IPS-18a (cell line): ENCODE results near the gene TOMM22.
A peak's percentile ranks its signal among the peaks of the same experiment; 100 is the strongest.
"Not testable (repeated sequence)": the region's sequence is repeated elsewhere in the genome, so short reads cannot be mapped to it uniquely, and the experiment has no call there.

Experiments used
- H3K27ac ChIP-seq: one replicate; pipeline ENCODE4 v1.5.1; 2013; ENCODE audit warnings: low read length
- H3K27me3 ChIP-seq: one replicate; pipeline ENCODE4 v1.6.1; 2013; ENCODE audit warnings: mild to moderate bottlenecking, low read length; ENCODE audit not compliant: control insufficient read depth, insufficient read depth
- H3K36me3 ChIP-seq: one replicate; pipeline ENCODE4 v1.6.1; 2013; ENCODE audit warnings: low read depth, low read length; ENCODE audit not compliant: control insufficient read depth
- H3K4me1 ChIP-seq: one replicate; pipeline ENCODE4 v1.6.1; 2013; ENCODE audit warnings: low read depth, low read length; ENCODE audit not compliant: control insufficient read depth
- H3K4me3 ChIP-seq: one replicate; pipeline ENCODE4 v1.5.1; 2013; ENCODE audit warnings: low read length
- H3K9ac ChIP-seq: one replicate; pipeline ENCODE4 v1.6.1; 2013; ENCODE audit warnings: mild to moderate bottlenecking, low read length, moderate library complexity
- H3K9me3 ChIP-seq: one replicate; pipeline ENCODE4 v1.6.1; 2013; ENCODE audit warnings: low read depth, low read length; ENCODE audit not compliant: control insufficient read depth

Gene TOMM22

DNA sequence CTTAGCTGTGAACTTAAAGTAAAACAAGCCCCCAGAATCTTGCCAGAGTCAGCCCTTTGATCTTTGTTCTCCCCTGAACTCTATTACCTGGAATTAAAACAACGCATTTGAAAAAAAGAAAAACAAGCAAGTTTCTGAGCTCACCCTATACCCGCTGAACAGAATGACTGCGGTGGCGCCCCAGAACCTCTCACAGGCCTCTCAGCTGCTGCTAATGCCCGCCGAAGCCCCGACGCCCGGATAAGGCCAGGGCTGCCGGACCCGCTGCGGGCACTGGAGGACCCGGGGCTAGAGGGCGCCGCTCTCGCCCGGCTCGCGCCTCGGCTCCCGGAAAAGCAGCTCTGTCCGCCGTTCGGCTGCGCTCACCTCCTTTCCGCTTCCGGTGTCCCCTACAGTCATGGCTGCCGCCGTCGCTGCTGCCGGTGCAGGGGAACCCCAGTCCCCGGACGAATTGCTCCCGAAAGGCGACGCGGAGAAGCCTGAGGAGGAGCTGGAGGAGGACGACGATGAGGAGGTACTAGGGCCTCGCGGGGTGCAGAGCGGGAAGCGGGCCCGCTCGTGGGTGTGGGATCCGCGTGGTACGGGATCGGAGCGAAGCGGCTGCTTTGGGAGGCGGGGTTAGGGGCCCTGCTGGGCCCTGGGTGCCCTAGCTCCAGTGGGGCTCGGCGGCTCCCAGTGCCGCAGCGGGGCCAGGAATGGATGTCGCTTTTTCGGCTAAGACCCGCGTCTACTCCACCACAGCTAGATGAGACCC is at the start of gene TOMM22:
TOMM22 (plus strand) TSS at position 376 of the 754 bp plus-strand sequence; CDS start at position 398, 22 bp downstream.
- peak within 1 kb of the TSS; percentile 64 for H3K27ac ChIP-seq

DNA sequence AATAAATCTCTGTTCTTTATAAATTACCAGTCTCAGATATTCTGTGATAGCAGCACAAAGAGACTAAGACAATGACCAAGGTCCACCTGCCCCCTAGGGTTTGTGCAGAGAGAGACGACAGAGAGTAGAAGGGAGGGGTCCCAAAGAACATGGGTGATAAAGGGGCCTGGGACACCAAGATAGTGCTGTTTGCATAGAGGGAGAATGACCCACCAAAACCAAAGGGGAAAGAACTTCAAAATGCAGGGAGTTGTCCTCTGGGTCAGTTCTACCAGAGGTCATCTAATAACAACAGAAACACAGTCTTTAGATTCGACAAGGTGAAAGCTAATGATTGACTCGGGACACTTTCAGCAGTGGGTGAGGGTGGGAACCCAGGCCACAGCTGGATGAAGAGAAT is 49.2 kb upstream of the TOMM22 start:
- no peak overlapping the region for H3K9ac ChIP-seq
- no peaks in the 10 kb centered on the region for H3K4me1 ChIP-seq

More for the DNA sequence above, at the start of gene TOMM22:
- Histone ChIP-seq H3K36me3 (peaks cover 18% of the 10 kb centered on the region), H3K9ac (peak within 1 kb of the TSS; percentile 84), H3K27me3 (no peaks in the 10 kb centered on the region), H3K4me1 (no peaks in the 10 kb centered on the region), H3K9me3 (no peaks in the 10 kb centered on the region), H3K4me3 (peak within 1 kb of the TSS; percentile 92)

DNA sequence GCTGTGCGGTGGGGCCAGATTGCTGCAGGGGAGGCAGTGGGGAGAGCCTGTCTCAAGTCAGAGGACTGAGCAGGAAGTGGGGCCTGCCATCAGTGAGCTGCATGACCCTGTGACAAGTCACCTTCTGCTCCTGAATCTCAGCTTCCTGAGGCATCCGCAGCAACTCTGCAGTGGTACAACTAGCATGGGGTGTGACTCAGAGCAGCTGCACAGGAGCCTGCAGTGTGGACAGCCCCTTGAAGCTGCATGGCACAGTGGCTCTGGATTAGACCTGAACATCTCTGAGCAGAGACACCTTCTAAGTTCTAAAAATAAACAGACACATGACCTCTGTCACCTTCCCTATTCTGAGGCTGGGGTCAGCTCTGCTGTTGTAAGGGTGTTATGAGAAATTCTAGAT is 43.5 kb upstream of the TOMM22 start:
- H3K4me1 ChIP-seq = no peaks in the 10 kb centered on the region
- H3K27ac ChIP-seq = no peak overlapping the region
- H3K27me3 ChIP-seq = no peaks in the 10 kb centered on the region
- H3K36me3 ChIP-seq = peaks cover 32% of the 10 kb centered on the region
- H3K9me3 ChIP-seq = no peaks in the 10 kb centered on the region
- no peak overlapping the region for H3K4me3 ChIP-seq
- H3K9ac ChIP-seq = no peak overlapping the region

More for the DNA sequence above, 49.2 kb upstream of the TOMM22 start:
- peaks cover 40% of the 10 kb centered on the region for H3K36me3 ChIP-seq
- no peak overlapping the region for H3K27ac ChIP-seq
- no peaks in the 10 kb centered on the region for H3K9me3 ChIP-seq
- H3K27me3 ChIP-seq = no peaks in the 10 kb centered on the region
- no peak overlapping the region for H3K4me3 ChIP-seq

DNA sequence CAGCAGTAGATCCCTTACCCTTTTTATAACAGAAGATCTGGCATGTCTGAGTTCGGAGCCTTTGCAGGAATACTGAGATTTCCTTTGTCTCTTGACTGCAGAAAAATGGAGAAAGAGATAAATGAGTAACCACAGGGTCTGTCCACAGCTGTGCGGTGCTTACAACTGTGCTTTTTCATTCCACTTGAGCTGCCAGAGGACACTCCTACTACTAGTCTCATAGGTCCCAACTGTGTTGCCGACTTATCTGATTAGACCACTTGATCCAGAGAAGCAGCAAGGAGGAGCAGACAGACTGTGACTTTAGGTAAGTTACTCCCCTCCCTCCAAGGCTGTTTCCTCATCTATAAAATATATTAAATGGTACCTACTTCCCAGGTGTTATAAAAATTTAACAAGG is 43.0 kb upstream of the TOMM22 start:
- Histone ChIP-seq H3K27ac (no peak overlapping the region), H3K27me3 (no peaks in the 10 kb centered on the region), H3K9ac (no peak overlapping the region), H3K9me3 (no peaks in the 10 kb centered on the region), H3K4me3 (no peak overlapping the region), H3K4me1 (no peaks in the 10 kb centered on the region), H3K36me3 (peaks cover 32% of the 10 kb centered on the region)

DNA sequence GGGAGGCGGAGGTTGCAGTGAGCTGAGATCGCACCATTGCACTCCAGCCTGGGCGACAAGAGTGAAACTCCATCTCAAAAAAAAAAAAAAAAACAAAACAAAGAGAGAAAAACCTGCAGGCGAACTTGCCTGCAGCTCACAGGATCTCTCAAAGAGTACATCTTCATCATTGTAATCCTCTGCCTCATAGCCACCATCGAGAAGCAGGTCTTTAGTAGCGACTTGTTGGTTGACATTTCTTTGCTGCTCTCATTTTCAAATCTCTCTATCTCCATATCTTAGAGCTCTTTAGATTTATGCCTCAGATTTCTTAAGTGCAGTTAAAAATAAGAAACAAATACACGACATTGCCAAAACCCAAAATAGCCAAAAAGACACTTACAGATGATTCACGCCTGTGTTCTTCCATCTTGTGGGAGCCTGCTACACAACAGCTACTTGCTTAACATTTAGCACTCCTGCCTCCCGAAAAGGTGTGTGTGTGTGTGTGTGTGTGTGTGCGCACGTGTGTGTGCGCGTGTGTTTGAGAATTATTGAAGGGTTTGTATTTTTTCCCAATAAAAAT is 40.2 kb upstream of the TOMM22 start:
- no peaks in the 10 kb centered on the region for H3K4me1 ChIP-seq
- H3K36me3 ChIP-seq = peaks cover 22% of the 10 kb centered on the region
- no peaks in the 10 kb centered on the region for H3K27me3 ChIP-seq
- no peak overlapping the region for H3K4me3 ChIP-seq
- no peak overlapping the region for H3K9ac ChIP-seq
- no peaks in the 10 kb centered on the region for H3K9me3 ChIP-seq
- H3K27ac ChIP-seq = no peak overlapping the region

DNA sequence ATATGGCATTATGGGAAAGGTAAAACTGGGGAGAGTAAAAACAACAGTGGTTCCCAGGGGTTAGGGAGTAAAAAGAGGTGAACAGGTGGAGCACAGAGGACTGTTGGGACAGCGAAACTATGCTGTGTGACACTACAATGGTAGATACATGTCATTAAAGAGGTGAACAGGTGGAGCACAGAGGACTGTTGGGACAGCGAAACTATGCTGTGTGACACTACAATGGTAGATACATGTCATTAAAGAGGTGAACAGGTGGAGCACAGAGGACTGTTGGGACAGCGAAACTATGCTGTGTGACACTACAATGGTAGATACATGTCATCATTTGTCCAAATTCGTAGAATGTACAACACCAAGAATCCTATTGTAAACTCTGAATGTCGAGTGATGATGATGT is 37.5 kb upstream of the TOMM22 start:
- H3K4me3 ChIP-seq, H3K27me3 ChIP-seq, H3K27ac ChIP-seq, H3K36me3 ChIP-seq, H3K9me3 ChIP-seq, H3K4me1 ChIP-seq, H3K9ac ChIP-seq: not testable (repeated sequence)

DNA sequence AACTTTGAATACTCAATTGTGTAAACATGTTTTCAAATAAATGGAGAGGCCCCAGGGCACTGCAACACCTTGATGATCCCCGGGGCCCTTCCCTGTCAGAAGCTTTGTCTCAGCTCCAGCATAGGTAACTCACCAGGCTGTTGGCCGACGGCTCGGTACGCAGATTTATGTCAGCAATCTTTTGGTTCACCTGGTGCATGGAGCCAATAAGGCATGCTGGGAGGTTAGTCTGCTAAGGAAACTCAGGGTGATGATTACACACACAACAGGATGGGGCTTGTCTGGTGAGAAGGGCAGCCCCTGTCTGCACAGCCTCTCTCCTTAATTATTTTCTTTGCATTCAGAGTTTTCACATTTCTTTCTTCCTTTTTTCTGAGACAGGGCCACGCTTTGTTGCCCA is 36.3 kb upstream of the TOMM22 start:
- Histone ChIP-seq H3K9ac (no peak overlapping the region), H3K27me3 (no peaks in the 10 kb centered on the region), H3K4me3 (no peak overlapping the region), H3K36me3 (peaks cover 9% of the 10 kb centered on the region), H3K9me3 (no peaks in the 10 kb centered on the region), H3K4me1 (no peaks in the 10 kb centered on the region), H3K27ac (no peak overlapping the region)

DNA sequence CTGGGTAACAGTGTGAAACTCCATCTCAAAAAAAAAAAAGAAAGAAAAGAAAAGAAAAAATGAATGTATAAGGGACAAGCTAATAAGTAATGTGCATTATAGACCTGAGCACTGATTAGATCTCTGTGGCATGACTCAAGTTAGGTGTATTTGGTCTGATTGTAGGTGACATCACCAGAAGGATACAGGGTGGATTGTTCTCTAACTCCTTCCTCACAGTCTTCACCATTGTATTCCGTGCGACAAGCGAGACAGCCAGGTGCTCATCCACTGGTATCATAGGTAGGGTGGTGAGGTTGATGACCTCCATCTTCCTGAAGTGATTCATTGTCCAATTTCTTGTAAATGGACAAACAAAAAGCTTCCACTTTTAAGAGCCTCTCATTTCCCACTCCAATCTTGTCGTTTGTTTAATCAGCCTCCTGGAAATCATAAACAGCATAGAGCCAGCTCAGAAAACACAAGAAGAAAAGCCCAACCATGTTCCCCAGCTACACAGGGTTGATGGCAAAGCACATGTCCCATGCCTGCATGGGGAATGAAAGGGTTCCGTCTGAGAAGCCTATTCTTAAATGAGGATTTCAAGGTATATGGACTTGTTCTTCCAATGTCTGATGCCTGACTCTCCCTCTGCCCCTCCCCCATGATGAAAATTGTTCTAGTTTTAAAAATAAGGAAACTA is 31.8 kb upstream of the TOMM22 start:
- no peaks in the 10 kb centered on the region for H3K27me3 ChIP-seq
- no peak overlapping the region for H3K27ac ChIP-seq
- no peaks in the 10 kb centered on the region for H3K4me1 ChIP-seq
- peaks cover 4% of the 10 kb centered on the region for H3K36me3 ChIP-seq
- H3K9ac ChIP-seq = no peak overlapping the region
- H3K4me3 ChIP-seq = no peak overlapping the region
- no peaks in the 10 kb centered on the region for H3K9me3 ChIP-seq

DNA sequence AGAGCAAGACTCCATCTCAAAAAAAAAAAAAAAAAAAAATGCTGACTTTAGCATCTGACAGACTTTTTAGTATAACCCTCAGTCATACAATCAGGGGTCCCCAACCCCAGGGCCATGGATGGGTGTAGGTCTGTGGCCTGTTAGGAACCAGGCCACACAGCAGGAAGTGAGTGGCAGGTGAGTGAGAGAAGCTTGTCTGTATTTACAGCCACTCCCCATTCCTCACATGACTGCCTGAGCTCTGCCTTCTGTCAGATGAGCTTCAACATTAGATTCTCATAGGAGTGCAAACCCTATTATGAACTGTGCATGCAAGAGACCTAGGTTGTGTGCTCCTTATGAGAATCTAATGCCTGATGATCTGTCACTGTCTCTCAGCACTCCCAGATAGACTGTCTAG is 28.9 kb upstream of the TOMM22 start:
- peaks cover 8% of the 10 kb centered on the region for H3K4me1 ChIP-seq
- no peaks in the 10 kb centered on the region for H3K9me3 ChIP-seq
- H3K27me3 ChIP-seq = no peaks in the 10 kb centered on the region
- peaks cover 1% of the 10 kb centered on the region for H3K36me3 ChIP-seq
- no peak overlapping the region for H3K9ac ChIP-seq
- H3K27ac ChIP-seq = no peak overlapping the region
- H3K4me3 ChIP-seq = no peak overlapping the region

DNA sequence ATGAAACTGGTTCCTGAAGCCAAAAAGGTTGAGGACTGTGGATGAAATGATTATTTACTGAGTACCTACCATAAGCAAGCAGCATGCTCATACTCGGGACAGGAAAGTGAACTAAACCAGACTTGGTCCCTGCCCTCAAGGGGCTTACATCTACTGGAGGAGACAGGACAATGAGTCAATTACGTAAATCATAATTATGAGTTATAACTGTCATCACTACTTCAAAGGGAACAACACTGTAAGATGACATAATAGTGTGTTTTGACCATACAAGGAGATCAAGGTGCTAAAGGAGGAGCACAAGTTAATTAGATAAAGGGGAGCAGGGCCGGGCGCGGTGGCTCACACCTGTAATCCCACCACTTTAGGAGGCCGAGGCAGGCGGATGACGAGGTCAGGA is 28.0 kb upstream of the TOMM22 start:
- Histone ChIP-seq H3K27me3 (no peaks in the 10 kb centered on the region), H3K36me3 (no peaks in the 10 kb centered on the region), H3K27ac (no peak overlapping the region)

DNA sequence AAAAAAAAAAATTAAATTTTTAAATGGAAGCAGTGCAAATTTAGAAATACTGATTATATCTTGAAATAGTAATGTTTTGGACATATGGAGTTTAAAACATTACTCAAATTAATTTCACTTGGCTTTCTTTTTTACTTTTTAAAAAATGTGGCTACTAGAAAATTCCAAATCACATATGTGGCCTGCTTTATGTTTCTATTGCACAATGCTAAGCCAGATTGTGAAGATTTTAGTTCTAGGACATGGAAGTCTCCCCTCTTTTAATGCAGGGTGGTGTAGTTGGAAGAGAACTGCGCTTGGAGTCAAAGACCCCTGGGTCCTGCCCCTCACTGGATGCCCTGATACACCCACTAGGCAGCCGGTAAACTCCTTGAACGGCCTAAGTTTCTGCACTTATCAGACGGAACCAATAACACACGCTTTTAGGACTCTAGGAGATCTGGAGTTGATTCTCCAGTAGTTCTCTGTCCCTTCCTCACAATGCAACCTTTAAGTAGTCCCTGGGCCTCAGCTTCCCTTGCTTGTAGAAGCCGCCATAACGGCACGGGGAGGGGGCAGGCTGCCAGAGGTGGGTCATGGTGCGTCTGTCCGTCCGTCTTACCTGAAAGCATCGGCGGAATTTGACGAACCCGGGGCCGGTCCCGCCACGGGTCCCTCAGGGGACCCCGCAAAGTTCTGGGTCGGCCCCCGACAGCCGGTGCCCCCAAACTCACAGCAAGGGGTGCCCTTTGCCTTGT is 26.1 kb upstream of the TOMM22 start:
- peak overlapping the region; percentile 99 for H3K27ac ChIP-seq
- no peaks in the 10 kb centered on the region for H3K9me3 ChIP-seq
- peak overlapping the region; percentile 94 for H3K9ac ChIP-seq
- H3K36me3 ChIP-seq = no peaks in the 10 kb centered on the region
- H3K27me3 ChIP-seq = no peaks in the 10 kb centered on the region
- H3K4me1 ChIP-seq = peaks cover 8% of the 10 kb centered on the region
- peak overlapping the region; percentile 85 for H3K4me3 ChIP-seq

More for the DNA sequence above, 28.0 kb upstream of the TOMM22 start:
- peaks cover 8% of the 10 kb centered on the region for H3K4me1 ChIP-seq
- no peaks in the 10 kb centered on the region for H3K9me3 ChIP-seq
- H3K4me3 ChIP-seq = no peak overlapping the region
- H3K9ac ChIP-seq = no peak overlapping the region
